Left renal cortex interstitium (tissue), 4 donors: ENCODE measurements around the gene MRPL32. TPM values are rescaled to one million over a fixed set of nuclear protein-coding genes. Genes with fewer than 3 reads are reported as not detected.

Source experiments
- DNase-seq, 4 donors: peaks; one replicate each; pipeline ENCODE4 v3.0.0-alpha.2; 2013; ENCODE audit warnings: low read depth in 4 of 4, low spot score in 2 of 4, missing footprints in 1 of 4
- polyA plus RNA-seq, 4 donors: library from polyadenylated mRNA; unstranded; fragments of 120-200 nt; gene quantifications; one replicate each; pipeline ENCODE4 v1.2.1, GENCODE V29; 2013; ENCODE audit not compliant: insufficient read length in 4 of 4

The MRPL32 gene
- polyA plus RNA-seq, 4 donors, result 94.8 to 108 (median 102) TPM

- DNase-seq, result no peak
Measured at GRCh38 chr7:42961170-42961569, 29.0 kb downstream of the MRPL32 start.

GRCh38 chr7:42964293-42964692, 32.1 kb downstream of the MRPL32 start:
- DNase-seq, result no peak

GRCh38 chr7:42964849-42965805, 33.0 kb downstream of the MRPL32 start:
- no peak for DNase-seq

- DNase-seq, result no peak
Measured at GRCh38 chr7:42967391-42967790, 35.2 kb downstream of the MRPL32 start.

- peak; percentile 39 to 71 (median 62) for DNase-seq
Measured at GRCh38 chr7:42972699-42973500, 40.7 kb downstream of the MRPL32 start.

- no peak for DNase-seq
Measured at GRCh38 chr7:42976371-42976770, 44.2 kb downstream of the MRPL32 start.

GRCh38 chr7:42978496-42978895, 46.3 kb downstream of the MRPL32 start:
- DNase-seq, result no peak

- no peak for DNase-seq
Measured at GRCh38 chr7:42980084-42980483, 47.9 kb downstream of the MRPL32 start.

GRCh38 chr7:42980514-42980913, 48.3 kb downstream of the MRPL32 start:
- DNase-seq, result no peak

GRCh38 chr7:42981601-42982000, 49.4 kb downstream of the MRPL32 start:
- DNase-seq, result no peak

- DNase-seq, result no peak
Measured at GRCh38 chr7:42982604-42983115, 50.5 kb downstream of the MRPL32 start.

- no peak for DNase-seq
Measured at GRCh38 chr7:42984137-42984536, 52.0 kb downstream of the MRPL32 start.

GRCh38 chr7:42986213-42986612, 54.0 kb downstream of the MRPL32 start:
- no peak for DNase-seq

- no peak for DNase-seq
Measured at GRCh38 chr7:42986781-42987248, 54.6 kb downstream of the MRPL32 start.

Other genes with a start within 250 kb of the MRPL32 start
- gene C7orf25, start 20.3 kb upstream of the MRPL32 start, polyA plus RNA-seq, result 1 to 10 TPM; 4.0 to 8.5 (median 6.5) TPM
- gene PSMA2, start 202 bp upstream of the MRPL32 start, polyA plus RNA-seq, result 100 to 1,000 TPM; 216 to 282 (median 255) TPM
- gene HECW1, start 180.3 kb downstream of the MRPL32 start, polyA plus RNA-seq, result 10 to 100 TPM in 1 of 4 donors, 1 to 10 TPM in 3; 4.3 to 11.2 (median 6.3) TPM